Mesendoderm (in vitro differentiated cells): ENCODE measurements around the gene GJA3.

Experiments
- DNase-seq: peaks from one replicate; pipeline ENCODE4 v3.0.0; 2013
- H2AK5ac ChIP-seq: 2 replicates; pipeline ENCODE4 v1.6.1; 2013; ENCODE audit warnings: low read length, inconsistent platforms
- H2BK120ac ChIP-seq: 2 replicates; pipeline ENCODE4 v1.6.1; 2013; ENCODE audit warnings: low read depth, mild to moderate bottlenecking, low read length, moderate library complexity, mixed read lengths
- H2BK15ac ChIP-seq: replicated peaks from 2 replicates; pipeline ENCODE4 v1.6.1; 2013; ENCODE audit warnings: low read depth, mild to moderate bottlenecking, moderate library complexity
- H2BK5ac ChIP-seq: 2 replicates; pipeline ENCODE4 v1.6.1; 2013; ENCODE audit warnings: low read length, inconsistent platforms
- H3K18ac ChIP-seq: 2 replicates; pipeline ENCODE4 v1.6.1; 2013; ENCODE audit warnings: mild to moderate bottlenecking, low read length, mixed read lengths
- H3K23ac ChIP-seq: one replicate; pipeline ENCODE4 v1.6.1; 2013; ENCODE audit warnings: low read length
- H3K27ac ChIP-seq: 2 replicates; pipeline ENCODE4 v1.5.1; 2013; ENCODE audit warnings: low read depth, mild to moderate bottlenecking, inconsistent platforms, low read length, moderate library complexity
- H3K27me3 ChIP-seq: 2 replicates; pipeline ENCODE4 v1.6.1; 2013; ENCODE audit warnings: low read length, control low read depth, mild to moderate bottlenecking, inconsistent platforms; ENCODE audit not compliant: insufficient read depth, poor library complexity
- H3K36me3 ChIP-seq: 2 replicates; pipeline ENCODE4 v1.6.1; 2013; ENCODE audit warnings: low read length, inconsistent platforms; ENCODE audit not compliant: control insufficient read depth, insufficient read depth
- H3K4ac ChIP-seq: one replicate; pipeline ENCODE4 v1.6.1; 2013; ENCODE audit warnings: low read depth, mild to moderate bottlenecking, low read length, moderate library complexity
- H3K4me1 ChIP-seq: 2 replicates; pipeline ENCODE4 v1.6.1; 2013; ENCODE audit warnings: low read depth, low read length, inconsistent platforms; ENCODE audit not compliant: control insufficient read depth
- H3K4me2 ChIP-seq: 2 replicates; pipeline ENCODE4 v1.6.1; 2013; ENCODE audit warnings: low read length
- H3K4me3 ChIP-seq: 2 replicates; pipeline ENCODE4 v1.5.1; 2013; ENCODE audit warnings: mild to moderate bottlenecking, low read length
- H3K56ac ChIP-seq: one replicate; pipeline ENCODE4 v1.6.1; 2013; ENCODE audit warnings: low read length
- H3K79me1 ChIP-seq: 2 replicates; pipeline ENCODE4 v1.6.1; 2013; ENCODE audit warnings: low read length, inconsistent platforms
- H3K79me2 ChIP-seq: 2 replicates; pipeline ENCODE4 v1.6.1; 2013; ENCODE audit warnings: mild to moderate bottlenecking, low read length; ENCODE audit not compliant: control insufficient read depth, insufficient read depth
- H3K9ac ChIP-seq: 2 replicates; pipeline ENCODE4 v1.6.1; 2013; ENCODE audit warnings: low read length, inconsistent platforms
- H4K5ac ChIP-seq: one replicate; pipeline ENCODE4 v1.6.1; 2013; ENCODE audit warnings: low read length
- H4K8ac ChIP-seq: one replicate; pipeline ENCODE4 v1.6.1; 2013; ENCODE audit warnings: low read depth, mild to moderate bottlenecking, control low read depth, low read length, moderate library complexity
- WGBS: extraction: QIAGEN DNeasy Blood & Tissue Kit; methylation state at CpG from one replicate; pipeline ENCODE4 v1.1.7; 2013; ENCODE audit warnings: low lambda C conversion rate, missing lambda C conversion rate; ENCODE audit not compliant: insufficient coverage; ENCODE audit errors: extremely low coverage; 5-methylcytosine and 5-hydroxymethylcytosine counted together

Gene GJA3

DNA sequence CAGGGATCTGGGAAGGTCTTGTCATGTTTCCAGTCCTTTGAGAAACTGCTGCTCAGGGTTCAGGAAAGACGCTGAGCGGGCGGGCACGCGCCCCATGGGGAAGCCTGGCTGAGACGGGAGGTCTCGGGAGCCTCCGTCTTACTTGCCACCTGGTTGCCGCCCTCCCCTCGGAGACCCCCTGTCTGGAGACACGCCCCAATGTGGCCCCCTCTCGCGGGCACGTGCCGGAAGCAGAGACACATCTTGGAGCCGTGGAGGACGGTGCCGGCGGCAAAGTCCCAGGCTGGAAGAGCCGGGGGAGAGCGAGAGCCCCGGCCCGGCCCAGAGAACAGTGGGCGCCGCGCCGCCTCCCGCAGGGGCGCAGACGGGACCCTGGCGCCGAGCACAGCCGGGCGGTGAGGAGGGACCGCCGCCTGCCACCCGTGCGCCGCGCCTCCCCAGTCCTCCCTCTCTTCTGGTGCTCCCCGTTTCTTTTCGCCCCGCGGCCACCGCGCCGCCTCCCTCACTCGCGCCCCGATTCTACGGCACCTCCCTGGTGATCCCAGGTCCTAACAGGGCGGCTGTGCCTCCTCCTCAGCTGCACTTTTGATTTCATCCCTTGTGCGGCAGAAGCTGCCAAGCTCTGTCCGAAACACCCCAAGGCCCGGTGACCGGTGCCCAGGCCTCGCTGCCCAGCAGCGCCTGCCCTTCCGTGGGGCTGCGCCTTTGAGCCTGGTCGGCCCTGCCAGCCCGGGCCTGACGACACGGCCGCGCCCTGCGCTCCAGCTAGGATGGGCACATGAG is 16.4 kb upstream of the GJA3 start:
- DNase-seq, result no peak
- Histone ChIP-seq H3K4ac (no peak overlapping the region), H3K27me3 (no peaks in the 10 kb centered on the region), H3K4me3 (no peak overlapping the region), H3K27ac (no peak overlapping the region), H3K23ac (no peak overlapping the region), H2BK15ac (no peak overlapping the region), H3K56ac (no peak overlapping the region), H4K5ac (no peak overlapping the region), H3K4me2 (no peak overlapping the region), H3K9ac (no peak overlapping the region), H2BK120ac (no peak overlapping the region), H2BK5ac (no peak overlapping the region), H3K18ac (no peak overlapping the region), H3K36me3 (no peaks in the 10 kb centered on the region), H3K79me2 (no peaks in the 10 kb centered on the region), H4K8ac (no peak overlapping the region), H2AK5ac (no peak overlapping the region), H3K4me1 (no peaks in the 10 kb centered on the region), H3K79me1 (no peaks in the 10 kb centered on the region)
- WGBS, result no CpG with 5 or more reads among the region's 67 CpGs

DNA sequence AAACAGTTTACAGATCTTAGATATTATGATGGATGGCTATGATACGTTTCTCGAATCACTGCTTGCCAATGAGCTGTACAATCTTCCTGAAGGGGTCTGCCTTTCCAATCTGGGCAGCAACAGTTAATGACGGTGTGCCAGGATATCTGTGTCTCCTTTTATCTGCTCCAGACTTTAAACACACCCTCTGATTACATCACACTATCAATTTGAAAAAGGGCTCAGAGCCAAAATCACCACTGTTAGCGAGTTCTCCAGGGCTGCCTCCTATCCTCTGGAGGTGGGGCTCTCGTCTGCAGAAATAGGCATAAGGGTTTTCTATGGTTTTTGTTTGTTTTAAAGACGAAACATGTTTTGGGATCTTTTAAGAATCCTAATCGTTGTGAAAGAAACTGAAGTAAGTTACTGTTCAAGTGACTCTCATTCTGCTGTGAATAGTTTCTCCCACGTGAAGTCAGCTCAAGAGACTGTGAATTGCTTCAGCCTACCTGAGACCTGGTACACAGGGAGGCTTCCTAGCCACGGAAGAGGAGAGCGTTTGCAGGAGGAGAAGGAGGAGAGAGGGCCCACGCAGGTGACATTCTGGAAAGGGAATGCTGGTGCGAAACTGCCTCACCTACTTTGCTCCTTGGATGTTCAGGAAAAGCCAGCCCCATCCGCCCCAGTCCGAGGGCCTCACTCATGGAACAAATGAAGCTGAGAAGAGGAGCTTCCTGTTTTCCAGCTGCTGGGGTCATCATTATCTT is 15.2 kb upstream of the GJA3 start:
- no peak overlapping the region for H3K9ac ChIP-seq
- no peak overlapping the region for H3K4ac ChIP-seq
- no peaks in the 10 kb centered on the region for H3K79me2 ChIP-seq
- H3K18ac ChIP-seq, result no peak overlapping the region
- DNase-seq, result no peak
- no CpG with 5 or more reads among the region's 14 CpGs for WGBS
- no peaks in the 10 kb centered on the region for H3K79me1 ChIP-seq
- H3K36me3 ChIP-seq, result no peaks in the 10 kb centered on the region
- no peak overlapping the region for H4K5ac ChIP-seq
- no peak overlapping the region for H3K56ac ChIP-seq
- no peak overlapping the region for H3K23ac ChIP-seq
- H2BK5ac ChIP-seq, result no peak overlapping the region
- H3K4me3 ChIP-seq, result no peak overlapping the region
- H3K4me2 ChIP-seq, result no peak overlapping the region
- H2BK120ac ChIP-seq, result no peak overlapping the region
- no peaks in the 10 kb centered on the region for H3K4me1 ChIP-seq
- H2AK5ac ChIP-seq, result no peak overlapping the region
- no peaks in the 10 kb centered on the region for H3K27me3 ChIP-seq
- no peak overlapping the region for H3K27ac ChIP-seq
- no peak overlapping the region for H2BK15ac ChIP-seq
- H4K8ac ChIP-seq, result no peak overlapping the region

DNA sequence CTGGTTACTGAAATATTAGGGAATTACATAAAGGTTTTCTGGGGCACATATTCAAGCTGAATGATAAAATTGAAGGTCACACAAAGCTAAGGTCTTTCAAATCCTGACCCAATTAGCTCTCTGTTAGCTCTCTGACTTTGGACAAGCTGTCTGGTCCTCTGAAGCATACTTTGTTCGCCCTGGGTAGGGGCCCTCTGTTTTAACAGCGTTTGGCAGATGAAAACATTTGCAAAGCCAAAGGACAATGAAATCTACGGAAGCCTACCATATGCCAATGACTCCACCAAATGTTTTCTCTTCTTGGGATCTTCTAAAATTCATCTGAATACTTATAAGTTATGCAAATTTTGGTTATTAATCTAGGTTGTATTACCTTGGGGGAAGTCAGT is 14.5 kb upstream of the GJA3 start:
- H3K79me1 ChIP-seq, result no peaks in the 10 kb centered on the region
- no peak overlapping the region for H3K4me2 ChIP-seq
- H3K4me1 ChIP-seq, result no peaks in the 10 kb centered on the region
- no peak overlapping the region for H3K56ac ChIP-seq
- H3K36me3 ChIP-seq, result no peaks in the 10 kb centered on the region
- H3K23ac ChIP-seq, result no peak overlapping the region
- H2AK5ac ChIP-seq, result no peak overlapping the region
- H3K4me3 ChIP-seq, result no peak overlapping the region
- H3K9ac ChIP-seq, result no peak overlapping the region
- no peak overlapping the region for H4K5ac ChIP-seq
- H2BK5ac ChIP-seq, result no peak overlapping the region
- no peaks in the 10 kb centered on the region for H3K27me3 ChIP-seq
- no peaks in the 10 kb centered on the region for H3K79me2 ChIP-seq
- no peak overlapping the region for H2BK120ac ChIP-seq
- H3K4ac ChIP-seq, result no peak overlapping the region
- H3K18ac ChIP-seq, result no peak overlapping the region
- WGBS, result no CpG with 5 or more reads among the region's 3 CpGs
- H3K27ac ChIP-seq, result no peak overlapping the region
- no peak overlapping the region for H4K8ac ChIP-seq
- no peak for DNase-seq
- H2BK15ac ChIP-seq, result no peak overlapping the region

DNA sequence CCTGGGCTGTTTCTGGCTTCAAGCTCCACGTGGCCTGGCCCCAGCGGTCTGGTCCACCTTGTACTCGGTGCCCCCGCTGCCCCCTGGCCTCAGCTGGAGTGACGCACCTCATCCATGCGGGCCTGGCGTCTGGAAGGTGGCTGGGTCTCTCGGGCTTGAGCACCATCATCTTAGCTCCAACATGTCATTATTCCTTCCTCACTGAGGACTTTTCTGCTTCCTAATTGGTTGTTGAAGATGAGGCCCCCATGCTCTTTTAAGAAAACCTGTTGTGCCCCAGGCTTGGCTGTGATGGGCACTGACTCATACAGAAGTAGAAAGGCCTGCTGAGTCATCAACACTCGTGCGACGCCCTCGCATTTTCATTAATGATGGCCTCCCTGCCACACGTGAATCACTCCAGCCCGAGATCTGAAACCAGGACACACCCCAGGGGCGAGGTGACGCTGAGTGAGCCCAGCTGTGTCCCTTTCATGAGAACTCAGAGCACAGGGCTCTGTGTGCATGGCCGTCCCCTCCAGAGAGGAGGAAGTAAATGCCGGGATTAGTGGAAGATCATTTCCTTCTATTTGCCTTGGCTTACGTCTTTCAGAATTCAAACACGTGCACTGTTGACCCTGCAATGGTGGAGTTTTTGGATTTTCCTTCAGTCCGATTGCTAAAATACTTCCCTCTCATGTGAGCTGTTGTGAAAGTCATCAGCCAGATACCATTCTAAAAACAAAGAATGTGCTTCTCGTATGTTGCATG is 14.0 kb upstream of the GJA3 start:
- H3K4me2 ChIP-seq, result no peak overlapping the region
- no peaks in the 10 kb centered on the region for H3K4me1 ChIP-seq
- no peak overlapping the region for H2BK15ac ChIP-seq
- H3K27me3 ChIP-seq, result no peaks in the 10 kb centered on the region
- H2AK5ac ChIP-seq, result no peak overlapping the region
- H3K36me3 ChIP-seq, result no peaks in the 10 kb centered on the region
- H4K5ac ChIP-seq, result no peak overlapping the region
- no peak overlapping the region for H3K4me3 ChIP-seq
- WGBS, result no CpG with 5 or more reads among the region's 22 CpGs
- H4K8ac ChIP-seq, result no peak overlapping the region
- no peak overlapping the region for H3K27ac ChIP-seq
- no peak overlapping the region for H3K56ac ChIP-seq
- H3K9ac ChIP-seq, result no peak overlapping the region
- H3K79me1 ChIP-seq, result no peaks in the 10 kb centered on the region
- H3K4ac ChIP-seq, result no peak overlapping the region
- H3K23ac ChIP-seq, result peak overlapping the region; percentile 19
- no peak overlapping the region for H2BK120ac ChIP-seq
- no peak overlapping the region for H2BK5ac ChIP-seq
- DNase-seq, result peak; percentile 76
- H3K79me2 ChIP-seq, result no peaks in the 10 kb centered on the region
- no peak overlapping the region for H3K18ac ChIP-seq

DNA sequence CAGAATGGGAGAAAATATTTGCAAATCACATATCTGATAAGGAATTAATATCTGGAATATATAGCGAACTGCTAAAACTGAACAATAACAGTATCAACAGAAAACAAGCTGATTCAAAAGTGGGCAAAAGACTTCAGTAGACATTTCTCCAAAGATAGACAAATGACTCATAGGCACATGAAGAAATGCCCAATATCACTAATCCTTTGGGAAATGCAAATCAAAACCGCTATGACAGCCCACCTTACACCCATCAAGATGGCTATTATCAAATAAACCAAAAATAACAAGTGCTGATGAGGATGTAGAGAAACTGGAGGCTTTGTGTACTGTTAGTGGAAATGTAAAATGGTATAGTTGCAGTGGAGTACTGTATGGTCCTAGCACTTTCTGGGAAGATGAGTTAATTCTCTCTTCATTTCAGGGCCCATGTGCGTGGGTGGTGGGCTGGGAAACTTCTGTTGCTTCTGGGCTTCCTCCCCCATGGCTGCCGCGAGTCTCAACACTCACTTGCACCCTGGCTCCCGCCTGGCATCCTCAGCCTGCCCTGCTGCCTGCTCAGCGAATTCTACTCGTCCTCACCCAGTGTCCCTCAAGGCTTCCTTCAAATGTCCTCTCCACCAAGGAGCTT is 12.4 kb upstream of the GJA3 start:
- H3K36me3 ChIP-seq, result no peaks in the 10 kb centered on the region
- H3K4me3 ChIP-seq, result no peak overlapping the region
- no peak overlapping the region for H2AK5ac ChIP-seq
- no peaks in the 10 kb centered on the region for H3K27me3 ChIP-seq
- H3K56ac ChIP-seq, result no peak overlapping the region
- H3K18ac ChIP-seq, result no peak overlapping the region
- H2BK15ac ChIP-seq, result no peak overlapping the region
- no peak overlapping the region for H3K27ac ChIP-seq
- no peaks in the 10 kb centered on the region for H3K4me1 ChIP-seq
- H2BK5ac ChIP-seq, result no peak overlapping the region
- WGBS, result no CpG with 5 or more reads among the region's 8 CpGs
- no peak overlapping the region for H4K5ac ChIP-seq
- H3K23ac ChIP-seq, result no peak overlapping the region
- H3K4ac ChIP-seq, result no peak overlapping the region
- no peaks in the 10 kb centered on the region for H3K79me1 ChIP-seq
- H2BK120ac ChIP-seq, result no peak overlapping the region
- H3K79me2 ChIP-seq, result no peaks in the 10 kb centered on the region
- no peak overlapping the region for H3K9ac ChIP-seq
- no peak overlapping the region for H3K4me2 ChIP-seq
- DNase-seq, result no peak
- H4K8ac ChIP-seq, result no peak overlapping the region
